Activated CD8-positive, alpha-beta memory T cell treated with anti-CD3 and anti-CD28 coated beads for 24 hours (primary cell): ENCODE results near the gene KHDC1L.
A peak's percentile ranks its signal among the peaks of the same experiment; 100 is the strongest.
"Not testable (repeated sequence)": the region's sequence is repeated elsewhere in the genome, so short reads cannot be mapped to it uniquely, and the experiment has no call there.

ENCODE experiments used
- DNase-seq: peaks from one replicate; pipeline ENCODE4 v3.0.0-alpha.2; 2020

KHDC1L gene, protein sequence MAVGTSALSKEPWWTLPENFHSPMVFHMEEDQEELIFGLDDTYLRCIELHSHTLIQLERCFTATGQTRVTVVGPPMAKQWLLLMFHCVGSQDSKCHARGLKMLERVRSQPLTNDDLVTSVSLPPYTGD

GRCh38 chr6:73225396-73225795, at the start of gene KHDC1L:
Gene KHDC1L (minus strand): TSS chr6:73225496. CDS start chr6:73225408, 88 bp downstream.
- DNase-seq: no peak

GRCh38 chr6:73269296-73269695, 44.0 kb upstream of the KHDC1L start:
- DNase-seq: not testable (repeated sequence)

- not testable (repeated sequence) for DNase-seq
Observed at GRCh38 chr6:73268896-73269295, 43.6 kb upstream of the KHDC1L start.

DNA sequence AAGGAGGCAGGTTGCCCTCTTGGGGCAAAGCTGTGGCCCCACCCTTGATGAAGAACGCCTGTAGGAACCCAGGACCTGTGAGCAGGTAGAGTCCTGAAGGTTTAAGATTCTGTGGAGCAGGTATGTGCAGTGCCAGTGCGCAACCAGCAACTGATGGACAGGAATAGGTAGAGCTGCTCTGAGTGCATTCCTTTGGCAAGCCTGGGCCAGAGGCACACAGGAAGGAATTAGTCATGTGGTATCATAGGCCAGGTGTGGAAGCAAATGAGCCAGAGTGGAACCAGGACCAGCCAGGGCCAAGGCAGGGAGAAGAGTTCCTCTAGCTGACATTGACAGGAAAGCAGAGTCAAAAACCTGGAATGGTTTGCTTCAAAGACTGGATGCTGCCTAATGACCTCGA, 39.1 kb upstream of the KHDC1L start:
- no peak for DNase-seq

- DNase-seq: no peak
Observed at GRCh38 chr6:73263570-73263909, 38.2 kb upstream of the KHDC1L start.

GRCh38 chr6:73262671-73263569, 37.6 kb upstream of the KHDC1L start, which contains the start of gene KHDC1:
Gene KHDC1 (minus strand): TSS chr6:73263196. CDS start chr6:73242517, 20,679 bp downstream.
- DNase-seq: peak; percentile 88

DNA sequence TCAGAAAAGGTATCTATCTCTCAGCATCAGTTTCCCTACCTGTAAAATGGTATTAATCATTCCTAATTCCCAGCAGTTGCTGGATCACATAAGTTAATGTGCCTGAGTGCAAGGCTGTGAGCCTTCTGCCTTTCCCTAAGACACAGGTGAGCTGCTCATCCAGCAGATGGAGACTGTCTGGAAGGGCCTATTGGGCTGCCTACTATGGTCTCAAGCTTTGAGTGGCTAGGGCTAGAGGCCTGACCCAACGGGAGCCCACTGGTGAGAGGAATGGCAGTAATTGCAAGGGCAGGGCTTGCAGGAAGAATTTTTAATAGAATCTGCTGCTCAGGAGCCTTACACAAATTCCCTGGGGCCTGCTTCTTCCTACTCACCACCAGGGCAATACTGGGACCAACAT, 33.4 kb upstream of the KHDC1L start:
- DNase-seq: no peak

DNA sequence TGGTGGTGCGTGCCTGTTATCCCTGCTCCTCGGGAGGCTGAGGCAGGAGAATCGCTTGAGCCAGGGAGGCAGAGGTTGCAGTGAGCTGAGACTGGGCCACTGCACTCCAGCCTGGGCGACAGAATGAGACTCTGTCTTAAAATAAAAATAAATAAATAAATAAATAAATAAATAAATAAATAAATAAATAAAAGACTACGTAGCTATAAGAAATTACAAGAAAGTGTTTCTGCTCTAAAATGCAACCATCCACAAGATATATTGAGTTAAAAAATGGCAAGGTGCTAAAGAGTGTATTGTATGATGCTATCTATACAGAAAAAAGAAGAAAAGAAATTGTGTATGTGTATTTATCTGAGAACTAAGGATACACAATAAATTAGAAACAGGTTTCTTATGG, 29.0 kb upstream of the KHDC1L start:
- not testable (repeated sequence) for DNase-seq

GRCh38 chr6:73252703-73253102, 27.4 kb upstream of the KHDC1L start:
- no peak for DNase-seq

DNA sequence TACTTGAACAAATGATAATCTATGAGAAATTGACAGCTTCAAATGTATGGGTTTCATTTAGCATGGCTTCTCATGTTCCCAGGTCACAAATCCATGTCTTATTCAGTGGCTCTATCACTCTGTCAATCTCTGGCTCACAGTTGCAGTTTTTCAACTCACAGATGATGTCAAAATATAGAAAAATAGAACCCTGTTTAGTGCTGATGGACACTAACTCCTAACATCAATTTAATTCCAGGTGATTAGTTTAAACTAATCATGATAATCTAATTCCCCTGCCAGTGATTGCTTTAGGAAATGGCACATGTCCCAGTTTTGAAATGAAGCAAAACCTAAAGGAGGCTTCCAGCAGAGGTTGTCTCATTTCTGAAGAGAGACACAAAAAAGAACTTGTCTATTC, 24.7 kb upstream of the KHDC1L start:
- no peak for DNase-seq

GRCh38 chr6:73248192-73248903, 23.1 kb upstream of the KHDC1L start:
- DNase-seq: no peak

GRCh38 chr6:73242001-73242400, 16.7 kb upstream of the KHDC1L start:
- no peak for DNase-seq

DNA sequence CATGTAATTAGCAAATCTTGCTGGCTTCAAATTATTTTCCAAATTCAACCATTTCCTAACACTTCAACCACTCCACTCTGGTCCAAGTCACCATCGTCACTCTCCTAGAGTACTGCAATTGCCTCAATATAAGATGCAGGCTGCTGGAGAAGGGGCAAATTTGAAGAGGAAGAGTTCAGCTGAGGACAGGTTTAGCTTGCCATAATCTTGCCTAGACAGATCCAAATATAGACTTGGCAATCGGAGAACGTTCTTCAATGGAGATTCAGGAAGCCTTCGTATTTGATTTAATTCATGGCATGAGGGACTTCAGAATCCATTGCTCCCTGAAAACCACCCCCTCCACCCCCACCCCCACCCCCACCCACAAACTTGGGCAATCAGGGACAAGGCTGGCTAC, 15.4 kb upstream of the KHDC1L start:
- DNase-seq: no peak

GRCh38 chr6:73236144-73236750, 11.0 kb upstream of the KHDC1L start:
- no peak for DNase-seq

GRCh38 chr6:73234733-73235132, 9.4 kb upstream of the KHDC1L start:
- no peak for DNase-seq

DNA sequence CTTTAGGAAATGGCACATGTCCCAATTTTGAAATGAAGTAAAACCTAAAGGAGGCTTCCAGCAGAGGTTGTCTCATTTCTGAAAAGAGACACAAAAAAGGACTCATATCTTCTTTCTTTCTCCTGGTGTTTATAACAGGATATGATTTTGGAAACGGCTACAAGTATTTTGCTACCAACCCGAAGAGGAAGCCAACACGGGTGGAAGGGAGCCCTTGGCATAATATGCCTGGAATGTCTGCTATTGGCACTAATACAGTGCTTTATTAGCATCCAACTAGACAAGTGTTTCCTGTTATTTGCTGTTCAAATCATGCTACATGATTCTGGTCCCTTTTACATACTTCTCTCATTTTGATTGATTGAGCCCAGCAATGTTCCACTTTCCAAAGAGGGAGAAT, 8.7 kb upstream of the KHDC1L start:
- DNase-seq: not testable (repeated sequence)

GRCh38 chr6:73233048-73233447, 7.8 kb upstream of the KHDC1L start:
- no peak for DNase-seq

GRCh38 chr6:73231986-73232391, 6.7 kb upstream of the KHDC1L start:
- DNase-seq: no peak

DNA sequence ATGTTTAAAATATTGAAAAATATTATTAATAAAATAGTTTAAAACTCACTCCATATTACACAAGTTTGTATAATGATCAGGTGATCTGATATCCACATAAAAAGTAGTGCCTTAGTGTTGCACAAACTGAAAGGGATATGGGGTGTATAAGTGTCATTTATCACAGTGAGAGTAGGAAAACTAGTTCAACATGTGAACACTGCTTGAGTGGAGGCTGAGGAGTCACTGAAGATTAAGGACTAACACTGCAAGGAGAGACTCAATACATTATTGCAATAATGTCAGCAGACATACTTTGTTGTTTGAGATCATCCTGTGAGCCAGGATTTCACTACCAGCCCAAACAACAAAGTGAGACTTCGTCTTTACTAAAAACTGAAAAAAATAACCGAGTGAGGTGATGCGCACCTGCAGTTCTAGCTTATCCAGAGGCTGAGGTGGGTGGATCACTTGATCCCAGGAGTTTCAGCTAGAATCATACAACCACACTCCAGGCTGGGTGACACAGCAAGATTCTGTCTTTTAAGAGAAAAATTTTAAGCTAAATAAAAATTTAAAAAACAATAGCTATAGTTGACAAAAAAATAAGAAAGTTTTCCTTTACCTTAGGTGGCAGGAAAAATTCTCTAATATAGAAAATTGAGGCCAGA, 2.4 kb upstream of the KHDC1L start:
- DNase-seq: no peak

DNA sequence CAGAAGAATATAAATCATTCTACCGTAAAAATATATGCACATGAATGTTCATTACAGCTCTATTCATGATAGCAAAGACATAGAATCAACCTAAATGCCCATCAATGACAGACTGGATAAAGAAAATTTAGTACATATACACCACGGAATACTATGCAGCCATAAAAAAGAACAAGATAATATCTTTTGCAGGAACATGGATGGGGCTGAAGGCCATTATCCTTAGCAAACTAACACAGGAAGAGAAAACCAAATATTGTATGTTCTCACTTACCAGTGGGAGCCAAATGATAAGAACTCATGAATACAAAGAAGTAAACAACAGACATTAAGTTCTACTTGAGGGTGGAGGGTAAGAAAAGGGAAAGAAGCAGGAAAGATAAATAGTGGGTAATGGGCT, 8.4 kb downstream of the KHDC1L start:
- DNase-seq: no peak

GRCh38 chr6:73209117-73209516, 16.2 kb downstream of the KHDC1L start:
- no peak for DNase-seq

DNA sequence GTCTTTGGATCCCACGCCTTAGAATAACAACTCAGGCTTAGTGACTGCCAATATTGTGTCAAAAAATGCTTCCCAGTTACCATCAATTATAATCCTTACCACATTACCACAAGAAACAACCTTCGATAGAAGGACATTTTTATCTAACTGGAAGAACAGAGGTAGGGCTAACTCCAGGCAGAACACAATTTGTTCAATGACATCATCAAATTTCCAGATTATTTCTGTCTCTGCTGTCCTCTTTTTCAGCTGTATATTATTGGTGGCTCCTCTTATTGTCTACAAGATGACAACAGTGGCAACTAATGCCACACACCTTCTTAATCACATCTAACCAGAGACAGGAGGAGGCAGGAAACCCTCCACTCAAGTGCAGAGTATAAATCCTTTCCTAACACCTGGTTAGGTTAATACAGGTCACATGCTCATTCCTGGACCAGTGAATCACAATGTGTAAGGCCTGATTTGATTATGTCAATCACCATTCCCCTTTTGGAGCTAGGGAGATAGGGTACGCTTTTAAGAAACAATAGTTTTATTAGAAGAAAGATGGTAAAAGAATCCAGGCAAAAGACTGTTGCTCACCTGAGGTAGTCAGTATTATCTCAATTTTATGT, 18.0 kb downstream of the KHDC1L start:
- DNase-seq: no peak
